ENCODE measurements around the gene GP1BA.
A peak's percentile ranks its signal among the peaks of the same experiment; 100 is the strongest.

GP1BA gene

DNA sequence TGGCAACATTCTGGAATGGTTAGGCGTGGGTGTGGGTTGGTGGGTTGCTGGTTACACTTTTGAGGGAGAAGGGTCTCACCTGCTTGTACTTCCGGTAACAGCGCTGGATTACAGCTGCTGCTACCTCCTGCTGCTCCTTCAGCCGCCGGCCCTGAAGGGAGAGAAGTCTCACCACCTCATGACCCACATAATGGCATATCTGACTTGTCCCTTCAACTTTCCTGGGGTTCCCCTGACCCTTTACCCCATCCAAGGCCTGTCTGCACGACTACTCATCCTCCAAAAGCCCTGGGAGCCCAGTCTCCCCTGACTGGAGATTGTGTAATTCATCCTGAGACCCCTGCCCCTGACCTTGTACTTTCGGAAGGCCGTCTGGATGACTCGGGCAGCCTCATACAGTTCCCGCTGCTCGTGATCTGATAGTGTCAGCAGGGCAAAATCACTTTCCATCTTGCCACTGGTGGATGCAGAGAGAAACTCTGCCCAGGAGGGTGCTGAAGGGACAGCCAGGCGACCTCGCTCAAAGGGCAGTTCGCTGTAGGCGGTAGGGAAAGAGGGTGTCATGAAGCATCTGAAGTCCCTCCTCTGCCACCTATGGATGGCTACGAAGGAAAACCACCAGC is 37.6 kb downstream of the GP1BA start:
- H3K4me3 ChIP-seq (ENCODE audit: low read depth, low read length), result peak overlapping the region; percentile 76
- H3K9me3 ChIP-seq, result no peaks in the 10 kb centered on the region
- H3K4me1 ChIP-seq, result no peaks in the 10 kb centered on the region
- TF ChIP-seq, protein P1, sequence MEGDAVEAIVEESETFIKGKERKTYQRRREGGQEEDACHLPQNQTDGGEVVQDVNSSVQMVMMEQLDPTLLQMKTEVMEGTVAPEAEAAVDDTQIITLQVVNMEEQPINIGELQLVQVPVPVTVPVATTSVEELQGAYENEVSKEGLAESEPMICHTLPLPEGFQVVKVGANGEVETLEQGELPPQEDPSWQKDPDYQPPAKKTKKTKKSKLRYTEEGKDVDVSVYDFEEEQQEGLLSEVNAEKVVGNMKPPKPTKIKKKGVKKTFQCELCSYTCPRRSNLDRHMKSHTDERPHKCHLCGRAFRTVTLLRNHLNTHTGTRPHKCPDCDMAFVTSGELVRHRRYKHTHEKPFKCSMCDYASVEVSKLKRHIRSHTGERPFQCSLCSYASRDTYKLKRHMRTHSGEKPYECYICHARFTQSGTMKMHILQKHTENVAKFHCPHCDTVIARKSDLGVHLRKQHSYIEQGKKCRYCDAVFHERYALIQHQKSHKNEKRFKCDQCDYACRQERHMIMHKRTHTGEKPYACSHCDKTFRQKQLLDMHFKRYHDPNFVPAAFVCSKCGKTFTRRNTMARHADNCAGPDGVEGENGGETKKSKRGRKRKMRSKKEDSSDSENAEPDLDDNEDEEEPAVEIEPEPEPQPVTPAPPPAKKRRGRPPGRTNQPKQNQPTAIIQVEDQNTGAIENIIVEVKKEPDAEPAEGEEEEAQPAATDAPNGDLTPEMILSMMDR (IDR thresholded peaks at IDR 0.05; ENCODE audit: low read depth, low read length), result no peak
- no peaks in the 10 kb centered on the region for H3K27me3 ChIP-seq
- H3K36me3 ChIP-seq, result no peaks in the 10 kb centered on the region; the same call in 1 of the 2 replicates
- DNase-seq, result no peak

DNA sequence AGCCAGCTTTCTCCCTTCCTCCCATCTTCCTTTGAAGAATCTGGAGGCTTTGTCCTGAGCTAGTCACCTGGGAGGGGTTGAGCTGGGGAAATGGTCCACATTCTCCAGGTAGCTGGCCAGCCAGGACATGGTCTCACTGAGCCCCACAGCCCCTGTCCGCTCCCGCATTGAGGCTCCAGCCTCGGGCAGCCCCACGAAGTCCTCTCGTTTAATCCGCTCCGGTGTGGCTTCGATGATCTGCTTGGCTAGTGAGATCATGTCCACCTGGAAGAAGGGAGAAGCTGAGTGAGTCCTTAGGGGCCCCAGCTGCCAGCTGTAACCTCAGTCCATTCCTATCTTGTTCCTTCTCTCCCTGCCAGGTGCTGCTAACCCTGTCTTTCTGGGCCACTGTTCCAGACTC is 38.2 kb downstream of the GP1BA start:
- DNase-seq, result no peak
- TF ChIP-seq, protein P1 (IDR thresholded peaks at IDR 0.05; ENCODE audit: low read depth, low read length), result no peak
- H3K36me3 ChIP-seq, result no peaks in the 10 kb centered on the region; the same call in 1 of the 2 replicates

GRCh38 chr17:4971826-4972225 is 39.7 kb downstream of the GP1BA start:
- Histone ChIP-seq H3K9me3 (no peaks in the 10 kb centered on the region), H3K36me3 (no peaks in the 10 kb centered on the region), H3K27me3 (no peaks in the 10 kb centered on the region), H3K4me3 (ENCODE audit: low read depth, low read length) (no peak overlapping the region), H3K4me1 (no peaks in the 10 kb centered on the region)
- TF ChIP-seq, protein P1 (IDR thresholded peaks at IDR 0.05; ENCODE audit: low read depth, low read length), result no peak
- DNase-seq, result no peak

More for the DNA sequence above, 38.2 kb downstream of the GP1BA start:
- H3K9me3 ChIP-seq, result no peaks in the 10 kb centered on the region
- H3K4me3 ChIP-seq (ENCODE audit: low read depth, low read length), result no peak overlapping the region
- H3K27me3 ChIP-seq, result no peaks in the 10 kb centered on the region
- H3K4me1 ChIP-seq, result no peaks in the 10 kb centered on the region

DNA sequence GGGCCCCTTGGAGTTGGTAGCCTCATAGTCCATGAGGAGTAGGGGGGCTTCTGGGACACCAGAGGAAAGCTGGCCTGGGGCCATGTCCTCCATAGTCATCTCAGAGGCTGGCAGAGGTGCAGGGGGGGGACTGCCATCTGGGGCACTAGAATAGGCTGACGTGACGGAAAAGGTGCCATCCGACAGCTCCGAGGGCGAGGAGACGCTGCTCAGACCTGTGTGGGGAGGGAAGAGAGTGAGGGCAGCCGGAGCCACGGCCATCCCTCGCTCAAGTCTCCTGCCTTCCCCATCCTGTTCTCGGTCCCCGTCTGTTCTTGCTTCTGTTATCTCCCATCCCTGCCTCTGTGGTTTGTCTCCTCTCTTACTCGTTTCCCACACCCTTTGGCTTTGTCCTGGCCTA is 40.2 kb downstream of the GP1BA start:
- Histone ChIP-seq H3K4me1 (no peaks in the 10 kb centered on the region), H3K27me3 (no peaks in the 10 kb centered on the region), H3K4me3 (ENCODE audit: low read depth, low read length) (no peak overlapping the region), H3K36me3 (no peaks in the 10 kb centered on the region), H3K9me3 (no peaks in the 10 kb centered on the region)
- TF ChIP-seq, protein P1 (IDR thresholded peaks at IDR 0.05; ENCODE audit: low read depth, low read length), result no peak
- DNase-seq, result no peak

DNA sequence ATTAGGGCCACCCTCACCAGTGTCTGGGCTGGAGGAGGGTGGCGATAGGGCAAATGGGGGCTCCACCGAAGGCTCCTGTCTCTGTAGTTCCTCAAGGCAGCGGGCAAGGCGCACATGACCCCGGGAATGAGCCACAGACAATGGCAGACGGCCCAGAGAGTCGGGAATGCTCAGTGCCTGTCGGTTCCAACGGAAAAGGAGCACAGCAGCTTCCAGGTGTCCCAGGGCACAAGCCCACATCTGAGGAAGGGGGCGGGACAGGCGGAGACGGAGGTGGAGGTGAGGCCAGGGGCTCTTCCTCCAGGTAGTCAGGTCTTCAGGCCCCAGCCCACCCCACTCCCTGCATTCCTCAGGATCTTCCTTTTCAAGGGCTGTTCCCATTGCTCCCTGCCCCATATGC is 40.7 kb downstream of the GP1BA start:
- TF ChIP-seq, protein P1 (IDR thresholded peaks at IDR 0.05; ENCODE audit: low read depth, low read length), result no peak
- no peaks in the 10 kb centered on the region for H3K9me3 ChIP-seq
- DNase-seq, result no peak
- H3K4me3 ChIP-seq (ENCODE audit: low read depth, low read length), result no peak overlapping the region
- H3K4me1 ChIP-seq, result no peaks in the 10 kb centered on the region
- no peaks in the 10 kb centered on the region for H3K36me3 ChIP-seq
- no peaks in the 10 kb centered on the region for H3K27me3 ChIP-seq

GRCh38 chr17:4973256-4974114 is 41.4 kb downstream of the GP1BA start:
- H3K4me3 ChIP-seq (ENCODE audit: low read depth, low read length), result no peak overlapping the region
- no peaks in the 10 kb centered on the region for H3K27me3 ChIP-seq
- no peak for DNase-seq
- no peaks in the 10 kb centered on the region for H3K9me3 ChIP-seq
- TF ChIP-seq, protein P1 (IDR thresholded peaks at IDR 0.05; ENCODE audit: low read depth, low read length), result no peak
- H3K4me1 ChIP-seq, result no peaks in the 10 kb centered on the region
- H3K36me3 ChIP-seq, result no peaks in the 10 kb centered on the region

Data from BE2C (cell line).